Prostate gland (tissue), 2 donors: Measurements from ENCODE around the gene AFDN. TPM values are rescaled to one million over a fixed set of nuclear protein-coding genes. Genes with fewer than 3 reads are reported as not detected.

ENCODE experiments used
- DNase-seq: peaks from one replicate; pipeline ENCODE4 v3.0.0-alpha.2; 2019; ENCODE audit warnings: low spot score
- H3K27ac ChIP-seq, 2 donors: fragments of 200-600 bp; sonication (generic); 2 replicates each; pipeline ENCODE4 v1.5.1; 2017 to 2019
- H3K27me3 ChIP-seq: fragments of 200-600 bp; sonication (generic); replicated peaks from 2 replicates; pipeline ENCODE4 v1.5.1; 2019; ENCODE audit not compliant: insufficient read depth
- H3K36me3 ChIP-seq, 2 donors: fragments of 200-600 bp; sonication (generic); 1 replicate in 1 of 2; 2 replicates in 1 of 2; pipeline versions ENCODE4 v1.5.1 to v1.8.1; 2017 to 2019
- H3K4me1 ChIP-seq: fragments of 200-600 bp; sonication (generic); replicated peaks from 2 replicates; pipeline ENCODE4 v1.5.1; 2019
- H3K4me3 ChIP-seq, 2 donors: fragments of 200-600 bp; sonication (generic); 2 replicates each; pipeline ENCODE4 v1.5.1; 2017 to 2019
- H3K9me3 ChIP-seq: fragments of 200-600 bp; sonication (generic); 2 replicates; pipeline ENCODE4 v1.5.1; 2017
- CTCF ChIP-seq, 4 experiments: fragments of 200-600 bp in 2 of 4; fragments of 450-650 bp in 2 of 4; sonication (generic) in 2 of 4; IDR thresholded peaks; 1 replicate in 3 of 4; 2 replicates in 1 of 4; pipeline ENCODE4 v1.5.1; 2016 to 2019; ENCODE audit warnings: antibody characterized with exemption in 4 of 4, mild to moderate bottlenecking in 2 of 4, moderate library complexity in 2 of 4
- POLR2A ChIP-seq: fragments of 450-650 bp; IDR thresholded peaks from one replicate; pipeline ENCODE4 v1.6.1; 2016; ENCODE audit warnings: antibody characterized with exemption, mild to moderate bottlenecking
- POLR2AphosphoS5 ChIP-seq: sonication (generic); formaldehyde crosslinking; IDR thresholded peaks from one replicate; pipeline ENCODE4 v1.6.1; 2017; ENCODE audit warnings: antibody characterized with exemption
- WGBS: methylation state at CpG from one replicate; pipeline ENCODE4 v1.1.5; 2018; 5-methylcytosine and 5-hydroxymethylcytosine counted together
- intact Hi-C: fragments of 100-400 bp; cut with DNase I; formaldehyde crosslinking; loops from one replicate; pipeline ENCODE4 v1.14.2; 2022
- total RNA-seq, 2 donors: library from RNA; depleted of rRNA; stranded (reverse); fragments of >200 nt; gene quantifications; one replicate each; pipeline ENCODE4 v1.1.0, GENCODE V29; 2016

AFDN gene
- total RNA-seq, 2 donors from 2014 or later, result 171 to 204 TPM

GRCh38 chr6:167842457-167842856 is 15.7 kb downstream of the AFDN start:
- Histone ChIP-seq H3K4me3 (no peak overlapping the region), H3K4me1 (no peaks in the 10 kb centered on the region), H3K9me3 (no peaks in the 10 kb centered on the region), H3K27ac (no peak overlapping the region), H3K36me3 (no peaks in the 10 kb centered on the region), H3K27me3 (no peaks in the 10 kb centered on the region)
- TF ChIP-seq POLR2AphosphoS5, result no peak
- TF ChIP-seq CTCF (IDR thresholded peaks at IDR 0.05), result no peak
- no peak for TF ChIP-seq POLR2A
- no peak for DNase-seq
- intact Hi-C loops, result no loop called here
- WGBS, result 88% methylated on average over 1 of the region's 1 CpG

GRCh38 chr6:167843023-167843422 is 16.3 kb downstream of the AFDN start:
- Histone ChIP-seq H3K4me1 (no peaks in the 10 kb centered on the region), H3K9me3 (no peaks in the 10 kb centered on the region), H3K4me3 (no peak overlapping the region), H3K27ac (no peak overlapping the region), H3K36me3 (no peaks in the 10 kb centered on the region), H3K27me3 (no peaks in the 10 kb centered on the region)
- TF ChIP-seq CTCF (IDR thresholded peaks at IDR 0.05), result no peak
- no peak for TF ChIP-seq POLR2A
- DNase-seq, result no peak
- 93% methylated on average over 1 of the region's 1 CpG for WGBS
- intact Hi-C loops, result no loop called here

- Histone ChIP-seq H3K4me3 (no peak overlapping the region), H3K9me3 (no peaks in the 10 kb centered on the region), H3K27me3 (no peaks in the 10 kb centered on the region), H3K27ac (no peak overlapping the region), H3K4me1 (no peaks in the 10 kb centered on the region), H3K36me3 (no peaks in the 10 kb centered on the region)
- WGBS, result 86% methylated on average over 4 of the region's 4 CpGs
- no peak for DNase-seq
- no peak for TF ChIP-seq CTCF (IDR thresholded peaks at IDR 0.05)
- TF ChIP-seq POLR2AphosphoS5, result no peak
- no peak for TF ChIP-seq POLR2A
- intact Hi-C loops, result no loop called here
These were observed 19.1 kb downstream of the AFDN start for GRCh38 chr6:167845856-167846255.

- no peak for TF ChIP-seq POLR2A
- TF ChIP-seq CTCF (IDR thresholded peaks at IDR 0.05), result no peak
- TF ChIP-seq POLR2AphosphoS5, result no peak
- 79% methylated on average over 6 of the region's 6 CpGs for WGBS
- Histone ChIP-seq H3K36me3 (no peaks in the 10 kb centered on the region), H3K27me3 (no peaks in the 10 kb centered on the region), H3K9me3 (no peaks in the 10 kb centered on the region), H3K27ac (no peak overlapping the region), H3K4me1 (no peaks in the 10 kb centered on the region), H3K4me3 (no peak overlapping the region)
- intact Hi-C loops, result no loop called here
- no peak for DNase-seq
These were observed 20.4 kb downstream of the AFDN start for GRCh38 chr6:167846997-167847606.

- Histone ChIP-seq H3K9me3 (no peaks in the 10 kb centered on the region), H3K27ac (no peak overlapping the region), H3K36me3 (no peaks in the 10 kb centered on the region), H3K4me1 (no peaks in the 10 kb centered on the region), H3K27me3 (no peaks in the 10 kb centered on the region), H3K4me3 (no peak overlapping the region)
- WGBS, result 40% methylated on average over 1 of the region's 1 CpG
- intact Hi-C loops, result no loop called here
- TF ChIP-seq CTCF (IDR thresholded peaks at IDR 0.05) (no peak), POLR2AphosphoS5 (no peak), POLR2A (no peak)
- no peak for DNase-seq
These were observed 21.2 kb downstream of the AFDN start for GRCh38 chr6:167847936-167848335.
